GM19238 (cell line): Measurements from ENCODE around the gene EXO1.
"Not testable (repeated sequence)": the region's sequence is repeated elsewhere in the genome, so short reads cannot be mapped to it uniquely, and the experiment has no call there.

ENCODE experiments used
- DNase-seq: peaks from one replicate; pipeline ENCODE4 v3.0.0; 2011; ENCODE audit warnings: low spot score; ENCODE audit not compliant: insufficient read length

The EXO1 gene

DNA sequence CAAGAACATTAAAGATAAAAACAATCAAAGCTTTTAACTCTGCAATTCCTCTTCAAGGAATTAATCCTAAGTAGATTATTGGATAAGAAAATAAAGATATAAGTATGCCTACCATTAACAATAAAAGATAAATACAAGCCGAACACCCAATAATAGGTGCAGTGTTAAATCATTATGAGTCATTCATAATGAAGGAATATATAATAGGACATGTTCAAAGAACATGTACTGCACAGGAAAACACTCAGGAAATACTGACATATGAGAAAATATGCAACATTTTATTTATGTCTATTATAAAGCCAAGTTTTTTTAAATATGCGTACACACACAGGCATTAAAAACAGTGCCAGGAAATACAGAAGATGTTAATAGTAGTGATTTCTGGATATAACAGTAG, 11.1 kb upstream of the EXO1 start:
- no peak for DNase-seq

DNA sequence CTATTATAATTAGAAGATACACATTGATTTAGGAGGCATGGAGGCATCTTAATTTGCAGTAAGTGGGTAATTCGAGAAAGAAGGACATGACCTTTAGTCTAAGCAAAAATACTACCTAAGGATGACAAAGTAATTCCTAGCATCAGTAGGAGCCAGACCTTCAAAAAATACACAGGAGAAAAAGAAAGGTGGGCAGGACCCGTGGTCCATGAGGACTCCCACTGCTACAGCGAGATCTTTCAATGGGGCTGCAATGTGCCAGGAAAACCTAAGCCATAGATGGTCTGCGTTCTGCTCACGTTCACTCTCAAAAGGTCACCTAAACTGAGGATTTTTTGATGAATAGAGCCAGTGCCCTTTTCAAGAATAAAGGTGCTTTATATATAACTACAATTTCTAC, 10.6 kb upstream of the EXO1 start:
- DNase-seq, result no peak

DNA sequence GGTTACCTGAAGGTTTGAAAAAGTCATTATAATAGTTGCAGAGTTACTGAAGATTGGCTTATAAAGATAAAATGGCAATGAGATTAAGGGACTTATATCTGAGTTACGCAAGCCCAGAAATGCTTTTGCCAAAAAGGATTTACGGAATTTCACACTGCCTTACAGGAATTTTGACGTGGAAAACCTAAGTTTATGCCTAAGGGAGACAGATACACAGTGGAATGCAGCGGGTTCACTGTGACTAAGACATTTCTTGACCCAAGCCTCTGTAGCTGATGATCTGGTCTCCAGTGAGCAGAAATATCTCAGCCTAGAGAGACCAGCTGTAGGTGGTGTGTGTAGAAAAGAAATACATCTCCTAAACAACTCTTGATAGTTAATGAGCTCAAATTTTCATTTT, 10.1 kb upstream of the EXO1 start:
- DNase-seq, result no peak

DNA sequence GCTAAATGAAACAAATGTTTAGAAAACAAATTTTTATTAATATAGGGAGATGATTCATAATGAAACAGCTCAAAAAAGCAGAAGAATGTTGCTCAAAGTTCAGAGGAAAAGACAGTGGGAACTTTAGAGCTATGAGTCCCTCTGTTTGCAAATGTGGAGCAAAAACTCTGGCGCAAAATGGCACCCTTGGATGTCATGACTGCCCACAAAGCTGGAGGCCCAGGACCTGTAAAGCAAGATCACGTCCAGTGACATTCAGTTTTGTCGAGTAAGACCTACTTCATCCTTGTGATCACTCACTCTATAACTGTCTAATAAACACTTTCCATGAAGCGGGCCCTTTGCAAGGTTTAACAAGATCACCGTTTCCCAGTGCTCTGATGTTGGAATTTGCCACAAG, 9.1 kb upstream of the EXO1 start:
- no peak for DNase-seq

DNA sequence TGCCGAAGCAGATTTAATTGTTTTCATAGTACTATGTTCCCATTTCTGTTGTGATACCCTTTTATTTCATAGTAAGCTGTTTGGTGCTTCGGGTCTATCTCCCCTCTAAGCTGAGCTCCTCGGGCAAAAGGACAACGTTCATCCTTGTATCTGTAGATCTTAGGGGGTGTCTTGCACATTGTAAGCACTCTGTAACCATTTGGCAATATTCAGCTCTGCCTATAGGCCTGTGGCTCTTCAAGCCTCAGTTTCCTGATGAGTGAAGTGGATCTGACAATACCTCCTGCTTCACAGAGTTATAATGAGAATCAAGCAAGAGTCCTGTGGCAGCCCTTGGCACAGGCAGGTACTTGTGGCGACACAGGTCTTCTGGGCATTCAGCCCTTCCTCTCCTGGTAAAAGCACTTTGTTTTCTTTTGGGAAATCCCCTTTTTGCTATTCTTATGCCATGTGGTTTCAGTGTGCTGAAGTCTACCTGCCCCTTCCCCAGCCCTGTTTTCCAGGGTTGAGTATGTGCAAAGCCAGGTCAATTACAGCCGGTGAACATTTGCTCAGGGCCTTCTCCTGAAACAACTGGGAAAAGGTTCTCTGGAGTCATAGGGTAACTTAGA, 8.5 kb upstream of the EXO1 start:
- no peak for DNase-seq

DNA sequence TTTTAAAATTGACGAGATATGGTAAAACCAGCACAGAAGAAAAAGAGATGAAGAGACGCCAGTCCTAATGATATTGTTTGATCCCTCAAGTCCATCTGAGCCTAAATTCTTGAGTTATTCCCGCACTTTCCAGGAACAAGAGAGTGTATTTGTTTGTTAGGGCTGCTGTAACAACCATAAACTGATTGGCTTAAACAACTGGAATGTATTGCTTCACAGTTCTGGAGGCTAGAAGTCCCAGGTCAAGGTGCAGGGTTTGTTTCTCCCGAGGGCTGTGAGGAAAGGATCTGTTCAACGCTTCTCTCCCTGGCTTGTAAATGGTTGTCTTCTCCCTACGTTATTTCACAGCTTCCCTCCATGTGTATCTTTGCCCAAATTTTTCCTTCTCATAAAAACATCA, 7.8 kb upstream of the EXO1 start:
- no peak for DNase-seq

DNA sequence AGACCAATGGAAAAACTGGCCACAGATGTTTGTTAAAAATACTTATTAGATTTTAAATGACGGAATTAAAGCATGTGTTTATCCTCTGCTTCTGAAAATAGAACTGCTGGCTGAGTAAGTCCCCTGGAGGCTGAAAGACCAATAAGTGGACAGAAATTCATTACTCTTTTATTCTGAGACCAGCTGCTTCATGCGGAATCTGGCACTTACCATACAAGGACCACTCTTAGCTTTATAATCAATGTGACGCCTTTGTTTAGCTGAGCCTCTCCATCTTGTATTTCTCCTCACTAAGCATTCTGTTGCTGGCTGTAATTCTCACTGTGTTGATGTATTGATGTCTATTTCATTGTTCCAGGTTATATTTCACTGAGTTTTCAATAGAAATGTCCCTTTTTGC, 6.3 kb upstream of the EXO1 start:
- DNase-seq, result no peak

DNA sequence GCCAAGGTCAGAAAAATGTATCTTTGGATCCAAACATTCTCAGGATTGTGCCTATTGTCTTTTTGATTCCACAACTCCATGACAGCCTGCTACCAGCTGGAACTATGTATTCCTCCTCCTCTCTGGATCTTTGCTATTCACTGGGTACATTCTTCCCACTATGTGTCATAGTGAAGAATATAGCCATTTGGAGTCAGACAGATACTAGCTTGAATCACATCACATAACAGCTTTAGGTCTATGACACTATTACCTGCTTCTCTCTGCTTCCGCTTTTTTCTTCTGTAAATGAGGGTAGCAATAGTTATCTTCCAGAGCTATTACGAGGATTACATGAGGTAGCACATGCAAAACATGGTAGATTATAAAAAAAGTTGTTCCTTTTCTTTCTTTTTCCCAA, 5.4 kb upstream of the EXO1 start:
- DNase-seq, result no peak

DNA sequence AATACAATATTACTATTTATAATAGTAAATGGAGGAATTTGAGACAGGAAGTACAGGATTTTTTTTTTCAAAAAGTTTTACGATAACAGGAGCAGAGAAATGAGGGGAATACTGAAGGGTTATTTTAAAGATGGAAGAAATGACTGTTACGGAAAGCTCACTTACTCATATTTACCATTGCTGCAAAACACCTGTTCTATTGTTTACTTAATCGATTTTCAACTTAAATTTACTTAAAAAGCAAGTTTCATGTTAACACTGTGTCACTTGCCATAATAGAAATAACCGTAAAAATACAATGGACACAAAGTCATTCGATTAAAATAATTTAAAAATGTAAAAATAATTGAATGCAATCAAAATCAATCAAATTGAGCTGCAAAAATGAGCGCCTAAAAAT, 3.4 kb upstream of the EXO1 start:
- no peak for DNase-seq

DNA sequence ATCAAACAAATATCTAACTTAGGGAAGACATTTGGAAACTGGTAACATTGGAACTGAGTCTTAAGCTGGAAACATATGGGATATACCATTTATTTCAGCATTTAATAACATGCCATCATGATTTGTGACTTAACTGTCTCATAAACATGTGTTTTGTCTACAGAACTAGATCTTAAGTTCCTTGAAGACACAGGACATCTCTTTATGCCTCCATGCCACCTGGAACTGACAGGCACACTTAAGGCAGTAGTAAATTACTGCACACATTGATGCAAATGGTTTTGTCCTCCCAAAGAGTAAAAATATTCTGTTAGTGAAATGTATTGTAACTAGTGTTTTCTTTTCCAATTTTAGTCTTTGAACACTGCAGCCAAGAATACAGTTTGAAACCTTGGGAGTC, 1.6 kb upstream of the EXO1 start:
- no peak for DNase-seq

DNA sequence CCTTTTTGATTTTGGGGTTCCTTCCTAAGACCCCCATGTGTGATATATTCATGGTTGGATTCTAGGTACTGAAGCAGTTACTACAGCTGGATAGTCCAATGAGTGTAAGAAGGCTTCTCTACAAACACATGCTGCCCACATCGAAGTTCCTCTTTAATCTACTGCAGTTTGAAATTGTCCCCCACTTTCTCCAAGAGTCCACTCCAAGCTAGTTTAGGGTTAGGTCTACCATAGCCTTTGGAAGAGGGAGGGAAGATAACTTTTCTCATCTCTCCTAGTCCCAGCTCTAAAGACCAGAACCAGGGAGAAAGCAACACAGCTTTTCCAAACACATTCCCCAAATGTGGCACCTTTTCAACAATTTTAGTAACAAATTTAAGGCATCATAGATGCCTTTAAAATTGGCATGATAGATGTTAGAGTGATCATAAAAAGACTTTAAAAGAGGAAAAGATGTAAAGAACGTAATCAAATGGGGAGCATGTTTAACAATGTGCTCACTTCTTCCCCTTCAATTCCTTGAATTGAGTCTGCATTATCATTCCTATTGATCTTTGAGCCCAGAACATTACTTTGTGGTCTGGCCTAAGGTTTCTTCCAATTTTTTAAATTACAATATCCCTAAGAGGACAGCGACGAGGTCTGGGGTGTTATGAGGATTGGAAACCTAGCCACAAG, 1.0 kb upstream of the EXO1 start:
- no peak for DNase-seq

DNA sequence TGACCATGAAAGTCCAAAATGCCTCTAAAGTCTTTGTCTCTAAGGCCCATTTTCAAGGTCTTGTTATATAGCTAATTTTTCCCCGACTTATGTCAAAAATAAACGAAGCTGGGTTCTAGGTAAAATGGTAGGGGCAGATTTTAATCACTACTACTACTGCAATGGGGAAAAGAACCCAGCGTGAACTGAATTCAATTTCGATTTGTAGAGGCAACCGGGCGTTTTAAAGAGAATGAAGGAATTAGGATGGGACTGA, 536 bp upstream of the EXO1 start:
- DNase-seq, result no peak

DNA sequence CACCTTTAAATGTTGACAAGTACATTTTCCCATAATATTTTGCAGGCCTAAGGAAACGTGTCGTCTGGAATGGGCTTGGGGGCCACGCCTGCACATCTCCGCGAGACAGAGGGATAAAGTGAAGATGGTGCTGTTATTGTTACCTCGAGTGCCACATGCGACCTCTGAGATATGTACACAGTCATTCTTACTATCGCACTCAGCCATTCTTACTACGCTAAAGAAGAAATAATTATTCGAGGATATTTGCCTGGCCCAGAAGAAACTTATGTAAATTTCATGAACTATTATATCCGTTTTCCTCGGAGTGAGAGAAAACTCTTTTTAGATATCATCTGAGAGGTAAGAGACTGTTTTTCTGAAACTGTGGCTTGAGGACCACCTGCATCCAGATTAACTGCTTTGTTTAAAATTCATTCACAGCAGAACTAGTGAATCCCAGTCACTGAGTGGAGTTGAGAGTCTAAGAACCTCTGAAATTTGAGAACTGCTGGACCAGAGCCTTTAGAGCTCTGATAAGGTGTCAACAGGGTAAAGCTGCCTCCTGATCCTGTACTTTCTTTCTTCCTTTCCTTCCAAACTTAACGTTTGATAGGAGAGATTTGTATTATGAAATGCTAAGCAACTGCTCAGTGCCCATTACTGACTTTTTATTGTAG, 811 bp downstream of the EXO1 start:
- no peak for DNase-seq

DNA sequence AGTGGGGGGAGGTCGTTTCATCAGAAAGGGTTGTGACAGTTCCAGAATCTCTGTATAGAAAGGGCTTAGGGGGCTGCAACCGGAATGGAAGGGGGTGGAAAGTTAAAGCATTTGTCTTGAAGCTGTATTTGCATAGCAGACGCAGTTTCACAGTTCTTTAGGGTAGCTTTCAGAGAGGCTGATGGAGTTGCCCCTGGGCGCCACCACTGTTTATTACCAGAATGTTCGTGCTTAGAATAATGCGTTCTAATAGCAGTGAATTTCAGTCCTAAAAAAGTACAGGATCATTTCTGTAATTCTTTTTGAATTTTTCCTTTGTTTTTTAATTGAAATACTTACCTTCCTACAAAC, 1.3 kb downstream of the EXO1 start:
- no peak for DNase-seq

DNA sequence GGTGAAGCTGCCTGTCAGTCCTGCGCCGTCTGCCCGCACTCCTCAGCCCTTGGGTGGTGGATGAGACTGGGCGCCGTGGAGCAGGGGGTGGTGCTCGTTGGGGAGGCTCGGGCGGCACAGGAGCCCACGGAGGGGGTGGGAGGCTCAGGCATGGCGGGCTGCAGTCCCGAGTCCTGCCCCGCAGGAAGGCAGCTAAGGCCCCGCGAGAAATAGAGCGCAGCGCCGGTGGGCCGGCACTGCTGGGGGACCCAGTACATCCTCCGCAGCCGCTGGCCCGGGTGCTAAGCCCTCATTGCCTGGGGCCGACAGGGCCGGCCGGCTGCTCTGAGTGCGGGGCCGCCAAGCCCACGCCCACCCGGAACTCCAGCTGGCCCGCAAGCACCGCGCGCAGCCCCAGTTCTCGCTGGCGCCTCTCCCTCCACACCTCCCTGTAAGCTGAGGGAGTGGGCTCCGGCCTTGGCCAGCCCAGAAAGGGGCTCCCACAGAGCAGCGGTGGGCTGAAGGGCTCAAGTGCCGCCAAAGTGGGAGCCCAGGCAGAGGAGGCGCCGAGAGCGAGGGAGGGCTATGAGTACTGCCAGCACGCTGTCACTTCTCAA, 7.6 kb downstream of the EXO1 start:
- DNase-seq, result not testable (repeated sequence)

DNA sequence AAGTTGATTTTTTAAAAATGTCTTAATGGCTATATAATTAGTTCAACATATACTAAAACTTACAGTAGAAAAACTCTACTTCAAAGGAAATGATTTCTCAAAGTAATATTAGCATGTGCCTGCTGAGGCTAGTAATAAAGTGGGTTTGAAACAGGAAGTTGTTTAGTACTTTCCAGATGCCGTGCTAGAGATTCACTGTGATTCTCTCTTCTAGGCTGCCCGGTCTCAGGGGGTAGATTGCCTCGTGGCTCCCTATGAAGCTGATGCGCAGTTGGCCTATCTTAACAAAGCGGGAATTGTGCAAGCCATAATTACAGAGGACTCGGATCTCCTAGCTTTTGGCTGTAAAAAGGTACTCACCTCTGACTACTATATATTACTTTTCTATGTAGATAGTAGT, 9.1 kb downstream of the EXO1 start:
- no peak for DNase-seq

DNA sequence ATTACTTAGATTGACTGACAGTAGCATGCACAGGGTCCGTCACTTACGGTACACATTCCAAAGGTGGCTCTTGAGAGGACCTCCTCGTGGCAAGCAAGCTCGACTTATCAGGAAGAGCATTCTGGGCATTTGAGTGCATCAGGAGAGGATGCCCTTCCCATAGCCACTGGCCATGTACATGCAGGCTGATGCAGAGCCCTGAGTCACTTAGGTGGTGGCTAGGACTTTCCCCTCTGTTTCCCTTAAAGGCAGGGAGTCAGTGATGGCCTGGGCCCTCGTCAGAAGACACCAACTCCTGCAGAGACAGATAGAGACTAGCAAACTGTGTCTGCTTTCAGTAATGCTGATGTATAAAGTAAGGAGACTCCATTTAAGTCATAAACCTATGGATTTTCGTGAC, 12.9 kb downstream of the EXO1 start:
- DNase-seq, result no peak

DNA sequence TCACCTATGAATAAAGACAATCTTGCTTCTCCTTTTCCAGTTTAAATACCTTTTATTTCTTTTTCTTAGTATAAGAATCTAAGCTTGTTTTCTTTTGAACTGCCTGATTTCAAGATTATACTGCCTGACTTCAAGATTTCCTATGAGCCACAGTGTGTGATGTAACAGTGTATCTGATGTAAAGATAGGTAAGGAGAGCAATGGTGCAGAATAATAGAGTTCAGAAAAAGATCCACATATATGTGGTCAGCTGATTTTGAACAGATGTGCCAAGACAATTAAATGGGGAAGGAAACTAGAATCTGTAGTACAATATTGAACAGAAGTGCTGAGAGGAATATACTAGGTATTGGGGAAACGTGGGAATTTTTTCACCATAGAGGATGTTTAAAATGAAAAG, 21.0 kb downstream of the EXO1 start:
- DNase-seq, result no peak

DNA sequence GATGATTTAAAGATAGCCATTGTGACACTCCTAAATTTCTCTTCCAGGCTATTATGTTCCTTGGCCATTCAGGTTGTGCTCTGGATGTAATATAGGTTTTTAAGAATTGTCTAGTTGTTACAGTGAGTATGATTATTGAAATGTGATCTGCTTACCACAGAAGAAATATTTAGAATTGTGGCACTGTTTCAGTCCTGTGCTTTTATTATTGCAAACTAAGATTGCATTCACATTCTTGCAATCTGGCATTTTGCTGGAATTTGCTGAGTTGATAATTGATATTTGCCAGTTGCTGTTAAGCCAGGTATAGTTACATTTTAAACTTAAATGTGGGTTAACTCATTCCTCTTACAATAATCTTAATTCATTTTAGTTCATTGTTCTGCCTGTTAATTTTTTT, 22.3 kb downstream of the EXO1 start:
- DNase-seq, result no peak

DNA sequence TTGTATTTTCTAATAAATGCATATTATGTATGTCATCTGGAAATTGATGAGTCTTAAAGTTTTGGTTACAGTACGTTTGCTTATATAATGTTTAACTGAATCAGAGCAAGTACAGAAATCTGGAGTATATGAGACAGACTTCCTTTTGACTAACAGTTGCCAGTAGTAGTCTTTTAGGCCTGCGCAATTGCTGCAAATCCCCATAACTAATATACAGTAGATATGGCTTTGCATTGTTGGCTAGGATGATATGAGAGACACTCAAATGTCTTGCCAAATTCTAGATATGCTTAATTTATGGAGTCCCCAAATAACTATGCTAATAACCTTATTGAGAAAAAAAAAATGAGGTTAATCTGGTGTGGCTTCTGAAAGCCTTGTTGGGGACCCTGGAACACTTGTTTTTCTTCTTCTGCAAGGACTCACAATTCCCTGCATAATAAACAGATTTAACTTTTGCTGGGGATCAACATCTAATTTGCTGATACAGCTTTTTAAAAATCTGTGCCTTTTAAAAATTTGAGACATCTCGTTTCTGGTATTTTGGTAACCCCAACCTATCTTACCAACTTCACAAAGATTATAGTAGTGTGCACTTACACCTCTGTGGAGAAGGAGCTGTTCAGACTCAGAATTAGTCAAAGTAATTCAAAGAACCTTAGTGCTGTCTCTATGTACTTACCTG, 22.9 kb downstream of the EXO1 start:
- DNase-seq, result no peak

DNA sequence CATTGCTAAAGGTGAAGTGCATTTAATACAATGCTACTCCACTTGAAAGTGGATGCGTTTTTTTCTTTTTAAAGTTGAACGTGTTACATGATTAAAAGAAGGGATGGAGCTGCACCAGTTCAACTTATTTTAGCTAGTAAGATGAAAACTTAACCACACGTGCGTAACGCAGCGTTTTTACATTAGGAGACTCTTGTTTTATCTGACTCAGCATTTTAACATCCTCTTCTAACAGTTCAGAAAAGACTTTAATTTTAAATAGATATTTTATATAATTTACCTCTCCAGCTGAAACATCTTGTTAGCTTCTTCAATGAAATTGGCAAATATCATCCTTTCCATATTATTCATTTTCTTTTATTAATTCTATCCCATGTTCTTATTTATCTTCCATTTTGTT, 33.4 kb downstream of the EXO1 start:
- DNase-seq, result no peak

DNA sequence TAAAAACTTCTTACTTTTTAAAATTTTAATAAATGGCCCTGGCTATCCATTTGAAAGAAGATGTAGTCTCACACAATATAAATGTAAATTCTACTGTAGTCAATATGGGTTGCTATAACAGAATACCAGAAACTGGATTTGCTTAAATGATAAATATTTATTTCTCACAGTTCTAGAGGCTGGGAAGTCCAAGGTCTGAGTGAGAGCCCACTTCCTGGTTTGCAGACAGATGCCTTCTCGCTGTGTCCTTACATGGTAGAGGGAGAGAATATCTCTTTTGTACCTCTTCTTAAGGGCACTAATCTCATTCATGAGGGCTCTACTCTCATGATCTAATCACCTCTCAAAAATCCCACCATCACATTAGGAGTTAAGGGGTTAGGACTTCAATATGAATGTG, 35.2 kb downstream of the EXO1 start:
- DNase-seq, result no peak

DNA sequence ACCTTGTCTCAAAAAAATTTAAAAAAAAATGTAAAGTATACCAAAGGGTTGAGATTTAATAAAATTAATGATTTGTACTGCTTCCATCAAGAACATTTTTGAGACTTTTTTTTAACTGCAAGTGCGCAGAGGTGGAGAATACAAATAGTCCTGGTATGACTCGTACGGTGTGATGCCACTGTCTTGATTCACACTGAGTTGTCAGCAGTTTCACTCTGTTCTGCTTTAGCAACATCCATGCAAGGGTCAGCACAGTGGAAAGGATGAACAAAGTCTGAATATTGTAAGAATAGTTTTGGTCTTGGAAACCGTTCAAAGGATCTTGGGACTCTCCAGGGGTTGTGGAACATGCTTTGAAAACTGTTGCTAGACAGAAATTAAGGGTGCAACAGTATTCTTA, 40.2 kb downstream of the EXO1 start:
- DNase-seq, result no peak
